Urinary bladder (tissue), 4 donors: ENCODE results near the gene PIP5K1A. TPM values are rescaled to one million over a fixed set of nuclear protein-coding genes. Genes with fewer than 3 reads are reported as not detected.
A peak's percentile ranks its signal among the peaks of the same experiment; 100 is the strongest.

Experiments used
- DNase-seq: peaks from one replicate; pipeline ENCODE4 v3.0.0-alpha.2; 2015; ENCODE audit errors: extremely low spot score
- H3K27ac ChIP-seq: one replicate; pipeline ENCODE4 v1.5.1; 2013; ENCODE audit warnings: low read depth, mild to moderate bottlenecking, moderate library complexity
- H3K36me3 ChIP-seq: one replicate; pipeline ENCODE4 v1.6.1; 2013; ENCODE audit warnings: mild to moderate bottlenecking, moderate library complexity; ENCODE audit not compliant: insufficient read depth
- H3K4me1 ChIP-seq: one replicate; pipeline ENCODE4 v1.6.1; 2013; ENCODE audit warnings: mild to moderate bottlenecking, moderate library complexity; ENCODE audit not compliant: insufficient read depth
- H3K4me3 ChIP-seq: one replicate; pipeline ENCODE4 v1.5.1; 2013; ENCODE audit warnings: low read depth, low read length
- WGBS: extraction: QIAGEN DNeasy Blood & Tissue Kit; methylation state at CpG from one replicate; pipeline ENCODE4 v1.1.7; 2013; 5-methylcytosine and 5-hydroxymethylcytosine counted together
- polyA plus RNA-seq: library from polyadenylated mRNA; stranded (reverse); fragments of 200-250 nt; gene quantifications from one replicate; pipeline ENCODE4 v1.2.3, GENCODE V29; 2013
- total RNA-seq: library from RNA; depleted of rRNA; stranded (reverse); fragments of >200 nt; gene quantifications from one replicate; pipeline ENCODE4 v1.2.3, GENCODE V29; 2014
- donor health status: healthy with polysubstance abuse.
- donor health status: healthy.

The PIP5K1A gene, protein sequence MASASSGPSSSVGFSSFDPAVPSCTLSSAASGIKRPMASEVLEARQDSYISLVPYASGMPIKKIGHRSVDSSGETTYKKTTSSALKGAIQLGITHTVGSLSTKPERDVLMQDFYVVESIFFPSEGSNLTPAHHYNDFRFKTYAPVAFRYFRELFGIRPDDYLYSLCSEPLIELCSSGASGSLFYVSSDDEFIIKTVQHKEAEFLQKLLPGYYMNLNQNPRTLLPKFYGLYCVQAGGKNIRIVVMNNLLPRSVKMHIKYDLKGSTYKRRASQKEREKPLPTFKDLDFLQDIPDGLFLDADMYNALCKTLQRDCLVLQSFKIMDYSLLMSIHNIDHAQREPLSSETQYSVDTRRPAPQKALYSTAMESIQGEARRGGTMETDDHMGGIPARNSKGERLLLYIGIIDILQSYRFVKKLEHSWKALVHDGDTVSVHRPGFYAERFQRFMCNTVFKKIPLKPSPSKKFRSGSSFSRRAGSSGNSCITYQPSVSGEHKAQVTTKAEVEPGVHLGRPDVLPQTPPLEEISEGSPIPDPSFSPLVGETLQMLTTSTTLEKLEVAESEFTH
- total RNA-seq (77.0 TPM), polyA plus RNA-seq (22.1 TPM)

DNA sequence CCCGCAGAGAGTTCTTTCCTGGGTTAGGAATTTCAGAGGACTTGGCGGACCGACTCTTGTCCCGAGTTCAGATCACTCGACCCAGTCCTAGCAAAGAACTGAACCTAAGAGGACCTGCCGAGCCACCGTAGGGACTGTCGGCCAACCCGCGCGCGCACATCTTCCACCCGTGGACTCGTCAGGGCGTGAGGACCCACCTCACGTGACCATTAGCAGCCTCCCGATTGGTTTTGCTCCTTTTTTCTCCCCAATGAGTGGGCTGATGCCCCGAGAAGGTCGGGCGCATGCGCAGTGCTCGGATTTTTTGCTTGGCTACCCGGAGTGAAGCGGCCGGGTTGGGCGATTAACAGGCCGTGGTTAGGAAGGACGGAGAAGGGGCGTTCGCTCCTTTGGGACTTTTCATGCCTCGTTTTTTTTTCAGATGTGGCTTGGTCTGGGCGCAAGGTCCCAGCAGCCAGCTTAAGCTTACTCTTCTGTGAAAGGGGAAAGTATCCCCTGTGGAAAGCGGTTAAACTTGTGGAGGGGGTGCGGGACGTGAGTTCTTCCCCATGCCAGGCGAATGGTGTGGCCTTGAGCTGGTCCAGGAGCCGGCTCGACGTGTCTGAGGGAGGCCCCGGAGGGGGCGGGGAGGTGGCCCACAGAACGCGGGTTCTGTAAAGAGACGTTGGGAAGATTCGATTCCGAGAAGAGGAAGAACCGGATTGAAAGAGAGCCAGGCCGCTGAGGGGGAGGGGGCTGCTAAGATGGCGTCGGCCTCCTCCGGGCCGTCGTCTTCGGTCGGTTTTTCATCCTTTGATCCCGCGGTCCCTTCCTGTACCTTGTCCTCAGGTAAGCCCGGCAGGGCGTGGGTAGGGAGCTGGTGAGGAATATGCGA, at the start of gene PIP5K1A:
Gene PIP5K1A (plus strand): TSS at position 299 of the 874 bp plus-strand sequence. CDS start 445 bp downstream, at position 744.
- Histone ChIP-seq H3K36me3 (no peaks in the 10 kb centered on the region), H3K4me3 (peak within 1 kb of the TSS; percentile 76), H3K27ac (peak within 1 kb of the TSS; percentile 89), H3K4me1 (no peaks in the 10 kb centered on the region)
- WGBS, result under 1% methylated on average over 60 of the region's 60 CpGs
- peak; percentile 98 for DNase-seq

- no peak within 1 kb of the TSS for H3K27ac ChIP-seq
- WGBS, result 68% methylated on average over 4 of the region's 4 CpGs
- no peaks in the 10 kb centered on the region for H3K36me3 ChIP-seq
These were observed 41.9 kb upstream of the PIP5K1A start, which contains the start of gene TNFAIP8L2 for GRCh38 chr1:151156515-151156819. Gene TNFAIP8L2 (plus strand): TSS chr1:151156649. CDS start chr1:151158698, 2,049 bp downstream.

GRCh38 chr1:151157067-151157531, 41.3 kb upstream of the PIP5K1A start:
- H3K4me3 ChIP-seq, result peak overlapping the region; percentile 12
- no peaks in the 10 kb centered on the region for H3K4me1 ChIP-seq
- no peaks in the 10 kb centered on the region for H3K36me3 ChIP-seq
- DNase-seq, result no peak
- WGBS, result 82% methylated on average over 6 of the region's 6 CpGs
- H3K27ac ChIP-seq, result no peak overlapping the region

More at GRCh38 chr1:151156515-151156819, 41.9 kb upstream of the PIP5K1A start, which contains the start of gene TNFAIP8L2:
- no peak for DNase-seq
- H3K4me1 ChIP-seq, result no peaks in the 10 kb centered on the region
- H3K4me3 ChIP-seq, result peak within 1 kb of the TSS; percentile 12

DNA sequence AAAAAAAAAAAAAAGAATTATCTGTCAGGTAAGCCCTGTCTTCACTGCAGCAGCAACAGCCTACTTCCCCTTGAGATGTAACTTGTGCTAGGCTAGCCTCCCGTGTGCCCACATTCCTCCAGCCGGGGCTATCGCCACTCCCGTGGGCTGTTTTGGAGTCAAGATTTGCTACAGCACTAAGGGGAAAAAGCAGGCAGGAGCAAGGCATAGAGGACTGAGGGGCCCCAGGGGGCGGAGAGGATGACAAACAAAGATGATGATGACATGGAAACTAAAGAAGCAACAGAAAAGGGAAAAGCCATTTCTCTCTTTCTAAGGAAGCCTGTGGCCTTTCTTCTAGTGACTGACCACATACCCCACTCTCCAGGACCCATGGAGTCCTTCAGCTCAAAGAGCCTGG, 40.0 kb upstream of the PIP5K1A start:
- Histone ChIP-seq H3K4me3 (no peak overlapping the region), H3K27ac (no peak overlapping the region), H3K36me3 (no peaks in the 10 kb centered on the region), H3K4me1 (no peaks in the 10 kb centered on the region)
- DNase-seq, result no peak
- 76% methylated on average over 5 of the region's 5 CpGs for WGBS

GRCh38 chr1:151158751-151159251, 39.6 kb upstream of the PIP5K1A start:
- no peak for DNase-seq
- WGBS, result 85% methylated on average over 22 of the region's 22 CpGs
- no peak overlapping the region for H3K27ac ChIP-seq
- H3K36me3 ChIP-seq, result no peaks in the 10 kb centered on the region
- H3K4me1 ChIP-seq, result no peaks in the 10 kb centered on the region
- H3K4me3 ChIP-seq, result no peak overlapping the region

- DNase-seq, result no peak
- Histone ChIP-seq H3K4me1 (no peaks in the 10 kb centered on the region), H3K27ac (no peak overlapping the region), H3K4me3 (no peak overlapping the region), H3K36me3 (no peaks in the 10 kb centered on the region)
These were observed 39.0 kb upstream of the PIP5K1A start for GRCh38 chr1:151159373-151159772.

GRCh38 chr1:151164732-151165280, 33.5 kb upstream of the PIP5K1A start:
- no peak for DNase-seq

GRCh38 chr1:151165281-151165737, 33.0 kb upstream of the PIP5K1A start:
- 3% methylated on average over 15 of the region's 15 CpGs for WGBS
- H3K36me3 ChIP-seq, result no peaks in the 10 kb centered on the region

More at GRCh38 chr1:151164732-151165280, 33.5 kb upstream of the PIP5K1A start:
- Histone ChIP-seq H3K4me3 (peak overlapping the region; percentile 50), H3K4me1 (peaks cover 3% of the 10 kb centered on the region), H3K27ac (peak overlapping the region; percentile 72), H3K36me3 (no peaks in the 10 kb centered on the region)
- 16% methylated on average over 11 of the region's 11 CpGs for WGBS

DNA sequence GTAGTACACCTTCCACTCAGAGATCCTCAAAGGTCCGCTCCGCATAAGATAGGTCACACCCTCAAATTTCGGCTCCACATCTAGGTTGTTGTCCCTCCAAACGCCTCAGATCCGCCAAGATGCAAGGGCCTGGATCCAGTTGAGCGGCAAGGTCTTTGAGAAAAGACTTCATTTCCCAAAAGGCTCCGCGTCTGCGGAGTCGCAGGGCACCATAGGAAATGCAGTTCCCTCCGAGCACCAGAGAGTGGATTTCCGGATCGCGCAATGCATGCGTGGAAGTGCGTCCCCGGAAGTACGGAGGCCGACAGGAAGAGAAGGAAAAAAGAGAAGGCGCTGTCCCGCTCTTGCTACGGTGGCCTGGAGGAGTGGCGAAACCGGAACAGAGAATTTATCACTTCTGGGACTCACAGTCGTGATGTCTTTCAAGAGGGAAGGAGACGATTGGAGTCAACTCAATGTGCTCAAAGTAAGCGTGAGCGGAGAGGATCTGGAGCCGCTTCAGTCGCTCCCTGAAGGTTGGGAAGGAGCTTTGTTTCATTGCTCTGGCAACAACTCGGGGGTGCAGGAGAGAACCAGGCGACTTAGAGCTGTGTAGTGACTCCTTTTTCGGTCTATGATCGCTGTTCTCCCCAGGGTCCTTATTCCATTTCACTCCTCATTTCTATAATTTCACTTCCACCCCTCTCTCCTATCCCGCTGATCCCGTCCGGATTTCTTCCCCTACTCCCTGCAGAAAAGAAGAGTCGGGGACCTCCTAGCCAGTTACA, 32.4 kb upstream of the PIP5K1A start, which contains the start of the genes LYSMD1 and SCNM1:
Gene LYSMD1 (minus strand): TSS at position 165 of the 767 bp plus-strand sequence. CDS start 644 bp downstream, outside the sequence.
Gene SCNM1 (plus strand): TSS at position 407 of the 767 bp plus-strand sequence. CDS start 9 bp downstream, at position 416.
- WGBS, result under 1% methylated on average over 38 of the region's 38 CpGs
- peak within 1 kb of the TSS; percentile 72 for H3K27ac ChIP-seq
- DNase-seq, result peak; percentile 99
- H3K36me3 ChIP-seq, result no peaks in the 10 kb centered on the region
- peaks cover 3% of the 10 kb centered on the region for H3K4me1 ChIP-seq
- H3K4me3 ChIP-seq, result peak within 1 kb of the TSS; percentile 66

More at GRCh38 chr1:151165281-151165737, 33.0 kb upstream of the PIP5K1A start:
- H3K4me3 ChIP-seq, result peak overlapping the region; percentile 50
- H3K27ac ChIP-seq, result peak overlapping the region; percentile 72
- H3K4me1 ChIP-seq, result peaks cover 3% of the 10 kb centered on the region
- no peak for DNase-seq

GRCh38 chr1:151166505-151166956, 31.8 kb upstream of the PIP5K1A start:
- Histone ChIP-seq H3K4me3 (peak overlapping the region; percentile 66), H3K4me1 (peaks cover 3% of the 10 kb centered on the region), H3K27ac (no peak overlapping the region), H3K36me3 (no peaks in the 10 kb centered on the region)
- DNase-seq, result no peak
- WGBS, result 4% methylated on average over 15 of the region's 15 CpGs

DNA sequence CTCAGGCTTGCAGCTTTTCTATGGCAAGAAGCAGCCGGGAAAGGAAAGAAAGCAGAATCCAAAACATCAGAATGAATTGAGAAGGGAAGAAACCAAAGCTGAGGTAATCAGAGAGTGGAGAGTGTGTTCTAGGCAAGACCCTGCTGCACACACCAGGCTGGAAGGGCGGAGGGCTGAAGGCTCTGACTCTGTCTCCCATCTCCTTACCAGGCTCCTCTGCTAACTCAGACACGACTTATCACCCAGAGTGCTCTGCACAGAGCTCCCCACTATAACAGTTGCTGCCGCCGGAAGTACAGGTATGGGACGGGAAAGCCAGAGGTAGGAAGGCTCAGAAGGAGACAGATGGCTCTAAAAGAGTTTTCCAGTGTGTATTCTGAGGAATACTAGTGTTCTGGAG, 31.2 kb upstream of the PIP5K1A start:
- Histone ChIP-seq H3K4me1 (peaks cover 3% of the 10 kb centered on the region), H3K4me3 (no peak overlapping the region), H3K36me3 (no peaks in the 10 kb centered on the region), H3K27ac (no peak overlapping the region)
- no peak for DNase-seq
- WGBS, result 89% methylated on average over 6 of the region's 6 CpGs

- Histone ChIP-seq H3K27ac (no peak overlapping the region), H3K36me3 (peaks cover 6% of the 10 kb centered on the region), H3K4me3 (no peak overlapping the region), H3K4me1 (peaks cover 3% of the 10 kb centered on the region)
- WGBS, result 90% methylated on average over 5 of the region's 5 CpGs
- no peak for DNase-seq
These were observed 27.2 kb upstream of the PIP5K1A start for GRCh38 chr1:151171190-151171589.
